Esophagus squamous epithelium (tissue), 5 donors: ENCODE results near the gene IGF2BP1. TPM values are rescaled to one million over a fixed set of nuclear protein-coding genes. Genes with fewer than 3 reads are reported as not detected.

Experiments
- DNase-seq: peaks from one replicate; lab custom pipeline; 2025; lab: John Stamatoyannopoulos, UW
- H3K27ac ChIP-seq, 4 donors: fragments of 200-600 bp; sonication (generic); one replicate each; pipeline ENCODE4 v1.5.1; 2016 to 2019; ENCODE audit warnings: mild to moderate bottlenecking in 1 of 4
- H3K27me3 ChIP-seq, 4 donors: fragments of 200-600 bp; sonication (generic); 1 replicate in 3 of 4; 2 replicates in 1 of 4; pipeline versions ENCODE4 v1.5.1 to v1.6.0; 2017 to 2021; ENCODE audit warnings: antibody characterized with exemption in 1 of 4
- H3K36me3 ChIP-seq, 3 donors: fragments of 200-600 bp; sonication (generic); one replicate each; pipeline ENCODE4 v1.5.1; 2016 to 2019
- H3K4me1 ChIP-seq, 3 donors: fragments of 200-600 bp; sonication (generic); one replicate each; pipeline ENCODE4 v1.5.1; 2017 to 2019
- H3K4me3 ChIP-seq, 4 donors: fragments of 200-600 bp; sonication (generic); 1 replicate in 3 of 4; 2 replicates in 1 of 4; pipeline ENCODE4 v1.5.1; 2016 to 2019; ENCODE audit warnings: mild to moderate bottlenecking in 2 of 4, moderate library complexity in 1 of 4
- H3K9me3 ChIP-seq, 3 donors: fragments of 200-600 bp; sonication (generic); one replicate each; pipeline ENCODE4 v1.5.1; 2016 to 2019
- CTCF ChIP-seq, 6 experiments: fragments of 450-650 bp in 4 of 6; fragments of 200-600 bp in 2 of 6; sonication (generic) in 2 of 6; IDR thresholded peaks; one replicate each; pipeline ENCODE4 v1.5.1; 2016 to 2019; ENCODE audit warnings: antibody characterized with exemption in 6 of 6, mild to moderate bottlenecking in 4 of 6, moderate library complexity in 4 of 6
- POLR2A ChIP-seq, 4 donors: fragments of 450-650 bp; IDR thresholded peaks; one replicate each; pipeline ENCODE4 v1.6.1; 2017; ENCODE audit warnings: antibody characterized with exemption in 4 of 4, mild to moderate bottlenecking in 4 of 4, moderate library complexity in 3 of 4
- WGBS, 2 donors: methylation state at CpG; one replicate each; pipeline ENCODE4 v1.1.5; 2018; 5-methylcytosine and 5-hydroxymethylcytosine counted together
- intact Hi-C: fragments of 100-400 bp; cut with DNase I; formaldehyde crosslinking; loops from one replicate; pipeline ENCODE4 v1.15.0; 2022
- total RNA-seq, 4 donors: library from RNA; depleted of rRNA; stranded (reverse); fragments of >200 nt; gene quantifications; one replicate each; pipeline ENCODE4 v1.1.0, GENCODE V29; 2016
- donor health status: DM: yes; HTN: yes; CAD: no.

The IGF2BP1 gene
- total RNA-seq, 4 donors from 2014 or later, result not detected

GRCh38 chr17:49085565-49086315 lies 88.6 kb downstream of the IGF2BP1 start:
- intact Hi-C loops, result no loop called here
- peaks cover 0 to 16% (median 0%) of the 10 kb centered on the region in 3 donors for H3K4me1 ChIP-seq
- no peak for TF ChIP-seq POLR2A (IDR thresholded peaks at IDR 0.05)
- TF ChIP-seq CTCF (IDR thresholded peaks at IDR 0.05), result no peak
- WGBS, 2 donors, result 67 to 88% methylated on average over 2 to 5 of the region's 5 CpGs
- DNase-seq, result no peak
- peaks cover 0 to 78% (median 0%) of the 10 kb centered on the region in 4 donors for H3K27me3 ChIP-seq
- H3K36me3 ChIP-seq, result no peaks in the 10 kb centered on the region
- H3K9me3 ChIP-seq, result no peaks in the 10 kb centered on the region
- H3K27ac ChIP-seq, result no peak overlapping the region
- H3K4me3 ChIP-seq, result no peak overlapping the region

- intact Hi-C loops, result no loop called here
- Histone ChIP-seq H3K36me3 (no peaks in the 10 kb centered on the region), H3K4me1 (peaks cover 0 to 21% (median 0%) of the 10 kb centered on the region in 3 donors), H3K9me3 (no peaks in the 10 kb centered on the region), H3K4me3 (no peak overlapping the region), H3K27ac (no peak overlapping the region), H3K27me3 (peaks cover 0 to 72% (median 0%) of the 10 kb centered on the region in 4 donors)
- 11 to 60% methylated on average over 1 of the region's 1 CpG for WGBS, 2 donors
- TF ChIP-seq CTCF (IDR thresholded peaks at IDR 0.05), result no peak
- TF ChIP-seq POLR2A (IDR thresholded peaks at IDR 0.05), result no peak
- DNase-seq, result no peak
Measured at GRCh38 chr17:49086316-49086605, 89.1 kb downstream of the IGF2BP1 start.

- Histone ChIP-seq H3K4me1 (peaks cover 0 to 25% (median 0%) of the 10 kb centered on the region in 3 donors), H3K4me3 (no peak overlapping the region), H3K27me3 (peaks cover 0 to 68% (median 0%) of the 10 kb centered on the region in 4 donors), H3K36me3 (no peaks in the 10 kb centered on the region), H3K27ac (no peak overlapping the region), H3K9me3 (no peaks in the 10 kb centered on the region)
- TF ChIP-seq POLR2A (IDR thresholded peaks at IDR 0.05) (no peak), CTCF (IDR thresholded peaks at IDR 0.05) (no peak)
- intact Hi-C loops, result no loop called here
- DNase-seq, result no peak
Measured at GRCh38 chr17:49086649-49087048, 89.5 kb downstream of the IGF2BP1 start.

GRCh38 chr17:49089094-49089493 lies 91.9 kb downstream of the IGF2BP1 start:
- TF ChIP-seq CTCF (IDR thresholded peaks at IDR 0.05), result no peak
- no peak for TF ChIP-seq POLR2A (IDR thresholded peaks at IDR 0.05)
- intact Hi-C loops, result no loop called here
- 87 to 90% methylated on average over 5 to 7 of the region's 7 CpGs for whole genome bisulfite sequencing, 2 donors
- no peaks in the 10 kb centered on the region for H3K36me3 ChIP-seq
- H3K4me3 ChIP-seq, result no peak overlapping the region
- H3K27me3 ChIP-seq, result peaks cover 0 to 50% (median 0%) of the 10 kb centered on the region in 4 donors
- no peak for DNase-seq
- peaks cover 0 to 28% (median 5%) of the 10 kb centered on the region in 3 donors for H3K4me1 ChIP-seq
- H3K9me3 ChIP-seq, result no peaks in the 10 kb centered on the region
- no peak overlapping the region for H3K27ac ChIP-seq

GRCh38 chr17:49090878-49091594 lies 93.9 kb downstream of the IGF2BP1 start:
- Histone ChIP-seq H3K27me3 (peaks cover 0 to 31% (median 0%) of the 10 kb centered on the region in 4 donors), H3K4me3 (no peak overlapping the region), H3K4me1 (peaks cover 0 to 25% (median 5%) of the 10 kb centered on the region in 3 donors), H3K9me3 (no peaks in the 10 kb centered on the region), H3K27ac (peak overlapping the region; percentile 28 to 81 (median 55)), H3K36me3 (no peaks in the 10 kb centered on the region)
- intact Hi-C loops, result no loop called here
- TF ChIP-seq POLR2A (IDR thresholded peaks at IDR 0.05), result no peak
- TF ChIP-seq CTCF (IDR thresholded peaks at IDR 0.05), result peak in 1 of 6 experiments; percentile 28
- 50 to 52% methylated on average over 8 to 9 of the region's 10 CpGs for WGBS, 2 donors
- no peak for DNase-seq
